Measurements from ENCODE around the gene CEP295NL.

DNA sequence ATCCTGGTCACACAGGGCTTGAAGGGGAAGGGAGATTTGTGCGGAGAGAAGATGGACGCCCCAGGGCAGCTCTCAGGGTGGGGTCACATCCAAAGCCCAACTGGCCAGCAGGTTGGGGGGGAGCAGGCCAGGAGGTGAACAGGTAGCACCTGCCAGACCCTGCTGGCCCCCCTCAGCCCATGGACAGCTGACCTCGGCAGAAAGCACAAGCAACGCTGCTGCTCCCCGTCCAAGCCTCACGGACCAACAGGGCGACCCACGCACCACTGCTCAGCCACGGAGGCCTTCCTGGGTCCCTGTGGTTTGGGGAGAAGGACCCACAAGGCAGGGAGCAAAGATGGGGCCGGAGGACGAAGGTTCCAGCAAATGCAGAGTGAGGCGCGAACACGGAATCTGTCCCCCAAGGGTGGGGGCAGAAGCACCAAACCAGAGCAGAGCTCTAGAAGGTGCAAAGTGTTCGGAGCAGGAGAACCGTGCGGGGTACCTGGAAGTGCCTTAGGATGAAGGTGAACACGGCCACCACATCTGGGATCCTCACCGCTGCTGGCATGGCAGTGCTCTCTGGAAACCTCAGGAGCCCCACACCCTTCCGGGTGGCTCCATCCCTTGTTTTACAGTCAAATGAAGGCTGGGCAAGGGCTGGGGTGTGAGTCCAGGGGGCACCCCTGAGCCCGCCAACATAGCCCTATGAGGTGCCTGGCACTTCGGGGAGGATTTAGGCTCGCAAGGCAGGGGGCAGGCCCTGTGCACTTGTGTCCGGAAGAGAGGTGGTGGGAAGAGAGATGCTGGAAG is 17.9 kb downstream of the CEP295NL start:
- TF ChIP-seq CTCF (IDR thresholded peaks at IDR 0.05; ENCODE audit: low read depth, low read length), result no peak
- TF ChIP-seq, protein P1, sequence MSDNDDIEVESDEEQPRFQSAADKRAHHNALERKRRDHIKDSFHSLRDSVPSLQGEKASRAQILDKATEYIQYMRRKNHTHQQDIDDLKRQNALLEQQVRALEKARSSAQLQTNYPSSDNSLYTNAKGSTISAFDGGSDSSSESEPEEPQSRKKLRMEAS (IDR thresholded peaks at IDR 0.05; ENCODE audit: low read depth, low read length), result no peak
